Measurements from ENCODE around the gene CAPZB. TPM values are rescaled to one million over a fixed set of nuclear protein-coding genes. Genes with fewer than 3 reads are reported as not detected.
A peak's percentile ranks its signal among the peaks of the same experiment; 100 is the strongest.

Gene CAPZB
- total RNA-seq, 2 experiments from 2014 or later = 492 to 518 TPM

DNA sequence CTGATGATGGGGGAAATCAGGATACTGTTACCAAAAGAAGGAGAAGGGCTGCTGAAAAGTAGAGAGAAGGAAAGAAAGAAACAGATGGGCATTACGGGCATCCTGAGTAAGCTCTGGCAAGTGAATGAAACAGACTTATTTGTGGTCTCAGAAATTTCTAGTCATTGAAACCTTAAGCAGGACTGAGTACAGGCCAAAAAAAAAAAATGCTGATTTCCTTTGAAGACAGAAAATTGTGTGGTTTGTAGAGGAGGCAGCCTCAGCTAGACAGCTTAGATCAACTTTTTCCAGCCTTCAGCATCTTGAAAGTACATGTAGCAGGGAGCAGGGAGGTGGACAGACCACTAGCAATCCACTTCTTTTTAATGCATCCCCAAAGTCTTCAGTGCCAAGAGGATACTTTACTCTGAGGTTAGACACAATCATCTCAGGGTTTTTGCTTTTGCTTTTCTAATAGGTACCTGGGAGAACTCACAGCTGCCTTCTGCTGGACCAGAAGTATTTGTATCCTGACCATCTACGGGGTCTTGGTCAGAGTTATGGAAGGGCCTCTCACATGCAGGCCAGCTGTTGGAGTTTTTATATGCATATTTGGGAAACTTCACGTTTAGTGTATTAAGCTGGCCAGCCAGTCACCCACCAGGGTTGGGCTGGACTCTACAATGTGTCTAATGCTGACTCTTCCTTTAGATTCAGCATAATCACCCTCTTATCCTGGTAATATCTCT is 10.6 kb upstream of the CAPZB start:
- CTCF ChIA-PET = interaction anchor here (0.6 to 1.3 kb wide), 4 partner anchors 8 to 156 kb away, joined by 3 to 5 read pairs (median 4); no protein-coding TSS in a partner anchor
- POLR2A ChIA-PET = interaction anchor here (0.8 kb wide), 1 partner anchor 59 kb away, joined by 4 read pairs; no protein-coding TSS in a partner anchor
- Mint-ChIP-seq H3K4me1 (ENCODE audit: low read depth) (peaks cover 12% of the 10 kb centered on the region), H3K9me3 (ENCODE audit: insufficient read depth) (no peaks in the 10 kb centered on the region), H3K36me3 (ENCODE audit: low read depth) (peaks cover 3% of the 10 kb centered on the region), H3K27ac (no peak overlapping the region), H3K27me3 (ENCODE audit: low read depth) (no peaks in the 10 kb centered on the region), H3K4me3 (no peak overlapping the region)
- no peak for ATAC-seq
- no peak for DNase-seq

DNA sequence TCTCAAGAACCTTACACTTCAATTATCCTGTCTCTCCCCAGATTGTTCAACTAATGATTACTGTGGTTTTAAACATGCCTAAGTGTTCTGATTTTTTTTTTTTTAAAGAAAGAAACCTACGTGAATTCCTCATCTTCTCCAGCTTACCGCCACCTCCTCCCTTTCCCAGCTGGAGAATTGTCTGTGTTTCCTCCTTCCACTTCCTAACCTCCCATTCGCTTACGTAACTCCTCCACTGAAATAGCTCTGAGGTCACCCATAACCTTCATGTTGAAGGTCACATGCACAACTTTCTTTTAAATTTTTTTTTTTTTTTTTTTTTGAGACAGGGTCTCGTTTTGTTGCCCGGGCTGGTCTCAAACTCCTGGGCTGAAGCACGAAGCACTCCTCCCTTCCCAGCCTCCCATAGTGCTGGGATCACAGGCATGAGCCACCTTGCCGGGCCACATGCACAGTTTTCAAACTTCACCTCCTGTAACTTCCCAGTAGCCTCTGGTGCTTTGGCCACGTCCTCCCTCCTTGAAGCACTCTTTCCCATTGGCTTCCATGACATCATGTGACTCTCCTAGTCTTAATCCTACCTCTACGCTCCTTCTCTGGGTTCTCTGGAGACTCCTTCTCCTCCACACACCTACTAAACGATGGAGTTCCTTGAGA is 9.8 kb upstream of the CAPZB start:
- CTCF ChIA-PET = interaction anchor here (1.2 to 1.5 kb wide), 4 partner anchors 8 to 87 kb away, joined by 3 to 5 read pairs (median 4); no protein-coding TSS in a partner anchor
- POLR2A ChIA-PET = interaction anchor here (0.8 kb wide), 1 partner anchor 58 kb away, joined by 4 read pairs; no protein-coding TSS in a partner anchor
- no peaks in the 10 kb centered on the region for H3K9me3 Mint-ChIP-seq (ENCODE audit: insufficient read depth)
- DNase-seq = no peak
- H3K36me3 Mint-ChIP-seq (ENCODE audit: low read depth) = peaks cover 5% of the 10 kb centered on the region
- H3K4me1 Mint-ChIP-seq (ENCODE audit: low read depth) = peaks cover 12% of the 10 kb centered on the region
- H3K27ac Mint-ChIP-seq = no peak overlapping the region
- ATAC-seq = no peak
- no peaks in the 10 kb centered on the region for H3K27me3 Mint-ChIP-seq (ENCODE audit: low read depth)
- H3K4me3 Mint-ChIP-seq = no peak overlapping the region

DNA sequence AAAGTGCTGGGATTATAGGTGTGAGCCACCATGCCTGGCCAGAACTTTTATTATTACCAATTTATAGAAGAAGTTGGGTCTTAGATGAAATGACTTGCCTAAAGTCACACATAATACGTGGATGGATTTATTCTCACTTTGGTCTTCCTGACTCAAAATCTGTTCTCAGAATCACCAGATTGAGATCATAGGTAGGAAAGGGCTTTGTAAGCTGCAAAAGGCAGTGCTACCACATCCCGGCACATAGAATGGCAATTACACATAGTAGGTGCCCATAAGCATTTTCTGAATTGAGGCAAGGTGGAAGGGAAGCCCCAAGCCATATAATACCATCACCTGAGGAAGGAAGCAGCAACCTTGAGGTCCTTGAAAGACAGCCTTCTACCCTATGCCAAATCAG is 8.2 kb upstream of the CAPZB start:
- ATAC-seq (no peak), DNase-seq (no peak)
- Mint-ChIP-seq H3K27me3 (ENCODE audit: low read depth) (no peaks in the 10 kb centered on the region), H3K4me1 (ENCODE audit: low read depth) (peaks cover 12% of the 10 kb centered on the region), H3K27ac (no peak overlapping the region), H3K4me3 (no peak overlapping the region), H3K9me3 (ENCODE audit: insufficient read depth) (no peaks in the 10 kb centered on the region), H3K36me3 (ENCODE audit: low read depth) (peaks cover 4% of the 10 kb centered on the region)
- POLR2A ChIA-PET = no interaction called here
- CTCF ChIA-PET = interaction anchor here (1.1 to 1.9 kb wide), 4 partner anchors 89 to 168 kb away, joined by 4 to 5 read pairs (median 4); no protein-coding TSS in a partner anchor

DNA sequence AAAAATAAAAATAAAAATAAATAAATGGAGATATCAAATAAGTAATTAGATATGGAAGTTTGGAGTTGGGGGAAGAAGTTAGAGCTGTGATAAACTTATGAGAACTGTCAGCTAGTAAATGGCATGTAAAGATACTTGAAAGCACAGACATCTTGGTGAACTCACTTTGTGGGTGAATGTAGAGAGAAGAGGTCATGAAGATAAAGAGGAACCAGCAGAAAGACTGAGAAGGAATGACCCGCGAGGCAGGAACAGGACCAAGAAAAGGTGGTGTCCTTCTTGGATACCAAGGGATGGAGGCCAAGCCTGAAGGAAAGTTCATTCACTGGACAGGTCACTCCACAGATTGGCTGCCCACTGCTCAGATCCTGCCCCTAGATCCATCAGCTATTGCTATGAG is 4.7 kb upstream of the CAPZB start:
- H3K9me3 Mint-ChIP-seq (ENCODE audit: insufficient read depth) = no peaks in the 10 kb centered on the region
- H3K27ac Mint-ChIP-seq = no peak overlapping the region
- peaks cover 4% of the 10 kb centered on the region for H3K36me3 Mint-ChIP-seq (ENCODE audit: low read depth)
- ATAC-seq (no peak), DNase-seq (no peak)
- ChIA-PET CTCF (interaction anchor here (1.8 kb wide), 1 partner anchor 109 kb away, joined by 4 read pairs; no protein-coding TSS in a partner anchor), POLR2A (no interaction called here)
- peaks cover 20% of the 10 kb centered on the region for H3K4me1 Mint-ChIP-seq (ENCODE audit: low read depth)
- no peaks in the 10 kb centered on the region for H3K27me3 Mint-ChIP-seq (ENCODE audit: low read depth)
- H3K4me3 Mint-ChIP-seq = no peak overlapping the region

DNA sequence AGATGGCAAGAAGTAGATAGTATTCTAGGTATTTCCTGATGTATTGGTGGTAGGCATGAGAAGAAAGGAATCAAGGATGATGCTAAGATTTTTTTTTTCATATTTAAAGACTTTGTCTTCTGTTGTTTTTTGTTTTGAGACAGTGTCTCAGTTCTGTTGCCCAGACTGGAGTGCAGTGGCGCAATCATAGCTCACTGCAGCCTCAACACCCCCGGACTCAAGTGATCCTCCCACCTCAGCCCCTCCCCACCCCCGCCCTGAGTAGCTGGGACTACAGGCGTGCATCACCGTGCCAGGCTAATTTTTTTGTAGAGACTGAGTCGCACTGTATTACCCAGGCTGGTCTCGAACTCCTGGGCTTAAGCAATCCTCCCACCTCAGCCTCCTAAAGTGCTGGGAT is 2.8 kb upstream of the CAPZB start:
- DNase-seq = no peak
- Mint-ChIP-seq H3K27ac (peak overlapping the region; percentile 53), H3K36me3 (ENCODE audit: low read depth) (peaks cover 19% of the 10 kb centered on the region), H3K9me3 (ENCODE audit: insufficient read depth) (no peaks in the 10 kb centered on the region), H3K27me3 (ENCODE audit: low read depth) (no peaks in the 10 kb centered on the region), H3K4me1 (ENCODE audit: low read depth) (peaks cover 29% of the 10 kb centered on the region), H3K4me3 (no peak overlapping the region)
- ATAC-seq = no peak
- POLR2A ChIA-PET = interaction anchor here (0.5 to 13.1 kb wide), 5 partner anchors 11 to 150 kb away, joined by 3 to 194 read pairs (median 4); a partner anchor contains a TSS
- CTCF ChIA-PET = interaction anchor here (0.8 to 3.4 kb wide), 20 partner anchors 10 to 166 kb away, joined by 3 to 54 read pairs (median 6); a partner anchor contains a TSS

DNA sequence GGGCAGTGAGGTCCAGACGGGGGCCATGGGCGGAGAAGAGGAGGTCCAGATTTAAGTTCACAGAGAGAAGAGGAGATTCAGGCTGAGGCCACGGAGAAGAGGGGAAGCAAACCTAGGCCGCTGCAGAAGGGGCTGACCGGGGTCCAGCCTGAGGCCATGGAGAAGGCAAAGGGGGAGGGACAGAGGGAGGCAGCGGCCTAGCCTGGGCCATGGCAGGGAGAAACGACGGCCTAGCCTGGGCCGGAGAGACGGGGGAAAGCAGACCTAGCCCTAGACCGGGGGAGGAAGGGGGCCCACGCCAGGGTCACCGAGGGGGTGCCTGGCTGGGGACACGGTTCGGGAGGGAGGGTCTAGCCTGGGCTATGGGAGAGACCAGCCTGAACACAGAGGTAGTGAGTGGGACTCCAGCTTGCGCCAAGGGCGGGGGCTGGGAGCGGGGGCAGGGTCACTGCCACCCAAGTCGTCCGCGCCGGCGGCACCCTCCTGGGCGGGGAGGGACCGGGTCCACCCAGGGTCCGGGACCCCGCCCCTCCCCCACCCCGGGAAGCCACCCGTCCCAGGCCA is 459 bp downstream of the CAPZB start:
- Mint-ChIP-seq H3K9me3 (ENCODE audit: insufficient read depth) (no peaks in the 10 kb centered on the region), H3K36me3 (ENCODE audit: low read depth) (peaks cover 34% of the 10 kb centered on the region), H3K4me1 (ENCODE audit: low read depth) (peaks cover 62% of the 10 kb centered on the region), H3K27ac (peak overlapping the region; percentile 92), H3K4me3 (peak overlapping the region; percentile 95), H3K27me3 (ENCODE audit: low read depth) (no peaks in the 10 kb centered on the region)
- peak; percentile 6 for ATAC-seq
- ChIA-PET POLR2A (interaction anchor here (0.8 to 13.1 kb wide), 7 partner anchors 8 to 114 kb away, joined by 3 to 194 read pairs (median 6); a partner anchor contains a TSS), CTCF (interaction anchor here (1.0 to 3.4 kb wide), 3 partner anchors 7 to 231 kb away, joined by 3 to 20 read pairs (median 3); no protein-coding TSS in a partner anchor)
- DNase-seq = no peak

DNA sequence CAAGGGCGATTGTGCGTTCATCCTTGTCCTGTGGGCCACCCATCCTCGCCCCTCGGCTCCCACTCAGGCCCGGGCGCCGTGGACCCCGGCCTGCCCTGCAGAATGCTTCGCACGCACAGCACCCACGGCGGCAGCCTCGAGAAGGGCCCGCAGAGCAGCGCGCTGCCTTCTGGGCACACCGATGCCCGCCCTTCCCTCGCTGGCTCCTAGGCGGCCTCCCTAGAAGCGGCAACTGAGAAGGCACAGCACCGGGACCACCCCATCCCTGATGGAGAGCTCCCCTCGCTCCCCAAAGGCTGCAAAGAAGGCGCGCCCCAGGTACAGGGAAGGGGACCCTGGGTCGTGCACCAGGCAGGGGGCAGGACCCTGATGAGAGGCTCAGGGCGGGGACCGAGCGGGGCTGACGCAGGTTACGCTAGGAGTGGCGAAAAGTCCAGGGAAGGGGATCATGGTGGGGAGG is 971 bp downstream of the CAPZB start:
- ChIA-PET CTCF (interaction anchor here (1.0 to 1.4 kb wide), 3 partner anchors 45 to 232 kb away, joined by 3 read pairs; no protein-coding TSS in a partner anchor), POLR2A (interaction anchor here (1.0 to 13.1 kb wide), 6 partner anchors 16 to 115 kb away, joined by 3 to 194 read pairs (median 6); no protein-coding TSS in a partner anchor)
- Mint-ChIP-seq H3K36me3 (ENCODE audit: low read depth) (peaks cover 39% of the 10 kb centered on the region), H3K4me3 (peak overlapping the region; percentile 95), H3K27me3 (ENCODE audit: low read depth) (no peaks in the 10 kb centered on the region), H3K27ac (peak overlapping the region; percentile 92), H3K9me3 (ENCODE audit: insufficient read depth) (no peaks in the 10 kb centered on the region), H3K4me1 (ENCODE audit: low read depth) (peaks cover 67% of the 10 kb centered on the region)
- ATAC-seq = no peak
- no peak for DNase-seq

DNA sequence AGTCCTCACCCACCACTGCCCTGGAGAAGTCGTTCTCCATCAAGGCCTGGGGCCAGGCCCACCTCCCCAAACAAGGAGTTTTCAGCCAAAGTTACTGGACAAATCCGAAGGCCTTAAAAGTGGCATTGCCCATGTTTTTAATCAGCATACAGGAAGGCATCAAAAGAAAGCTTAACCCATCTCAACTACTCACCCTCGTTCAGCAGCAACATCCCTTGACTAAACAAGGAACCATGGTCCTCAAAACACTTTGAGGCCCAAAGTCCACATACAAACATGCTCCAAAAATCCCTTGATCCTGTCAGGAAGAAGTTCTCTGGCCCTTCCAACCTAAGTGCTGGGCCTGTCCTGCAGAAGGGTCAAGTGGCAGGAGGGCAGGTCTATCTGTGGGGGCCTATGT is 1.6 kb downstream of the CAPZB start:
- Mint-ChIP-seq H3K36me3 (ENCODE audit: low read depth) (peaks cover 41% of the 10 kb centered on the region), H3K27me3 (ENCODE audit: low read depth) (no peaks in the 10 kb centered on the region), H3K4me3 (peak overlapping the region; percentile 95), H3K27ac (peak overlapping the region; percentile 92), H3K4me1 (ENCODE audit: low read depth) (peaks cover 74% of the 10 kb centered on the region), H3K9me3 (ENCODE audit: insufficient read depth) (no peaks in the 10 kb centered on the region)
- POLR2A ChIA-PET = interaction anchor here (1.0 to 13.1 kb wide), 7 partner anchors 15 to 116 kb away, joined by 3 to 194 read pairs (median 6); no protein-coding TSS in a partner anchor
- ATAC-seq = no peak
- no peak for DNase-seq
- CTCF ChIA-PET = interaction anchor here (0.7 to 2.4 kb wide), 8 partner anchors 14 to 170 kb away, joined by 3 to 13 read pairs (median 5); no protein-coding TSS in a partner anchor

DNA sequence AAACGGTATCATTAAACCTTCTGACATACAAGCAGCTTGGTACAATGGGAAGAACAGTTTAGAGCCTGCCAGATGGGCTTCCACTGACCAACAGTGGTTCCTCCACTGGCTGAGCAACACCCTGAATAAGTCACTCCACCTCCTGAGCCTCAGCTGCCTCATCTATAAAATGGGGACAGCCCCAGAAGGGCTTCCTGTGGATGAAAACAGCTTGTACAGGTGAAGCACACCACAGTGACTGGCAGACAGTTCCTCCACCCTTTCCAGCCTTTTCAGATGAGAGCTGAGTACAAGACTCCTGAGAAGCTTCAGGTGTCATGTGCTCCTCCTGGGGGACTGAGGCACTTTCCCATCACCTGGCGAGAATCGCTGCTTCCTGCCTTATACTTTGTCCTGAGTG is 2.1 kb downstream of the CAPZB start:
- H3K27me3 Mint-ChIP-seq (ENCODE audit: low read depth) = no peaks in the 10 kb centered on the region
- H3K27ac Mint-ChIP-seq = peak overlapping the region; percentile 92
- H3K36me3 Mint-ChIP-seq (ENCODE audit: low read depth) = peaks cover 45% of the 10 kb centered on the region
- POLR2A ChIA-PET = interaction anchor here (1.0 to 13.1 kb wide), 7 partner anchors 15 to 116 kb away, joined by 3 to 194 read pairs (median 6); no protein-coding TSS in a partner anchor
- DNase-seq = peak; percentile 54
- no peak for ATAC-seq
- H3K9me3 Mint-ChIP-seq (ENCODE audit: insufficient read depth) = no peaks in the 10 kb centered on the region
- CTCF ChIA-PET = interaction anchor here (0.6 to 2.4 kb wide), 12 partner anchors 10 to 231 kb away, joined by 3 to 13 read pairs (median 4); partner anchors contain the start of gene MRTO4
- peak overlapping the region; percentile 95 for H3K4me3 Mint-ChIP-seq
- peaks cover 75% of the 10 kb centered on the region for H3K4me1 Mint-ChIP-seq (ENCODE audit: low read depth)

DNA sequence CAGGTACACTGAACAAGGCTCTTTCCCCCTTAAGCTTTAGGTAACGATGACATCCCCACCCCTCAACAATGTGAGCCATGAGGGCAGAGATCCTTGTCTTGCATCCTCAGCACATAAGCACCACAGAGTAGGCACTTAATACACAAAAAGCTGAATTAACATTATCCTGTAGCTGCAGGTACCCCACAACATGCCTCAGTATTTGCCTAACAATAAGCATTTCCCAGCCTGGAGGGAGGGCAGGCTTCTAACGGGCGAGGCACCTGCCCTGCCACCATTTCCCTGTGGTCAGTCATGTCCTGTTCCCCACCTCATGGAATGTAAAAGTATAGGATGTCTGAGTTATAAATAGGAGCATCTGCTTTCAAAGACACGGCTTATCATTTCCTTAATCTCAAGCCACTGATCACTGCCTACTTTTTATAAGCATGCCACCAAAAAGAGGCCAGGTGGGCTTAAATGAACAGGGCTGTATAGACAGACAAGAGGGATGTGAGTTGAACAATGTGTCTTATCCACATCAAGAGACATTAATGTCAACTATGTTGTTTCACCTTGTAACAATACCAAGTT is 3.4 kb downstream of the CAPZB start:
- H3K9me3 Mint-ChIP-seq (ENCODE audit: insufficient read depth) = no peaks in the 10 kb centered on the region
- peaks cover 53% of the 10 kb centered on the region for H3K36me3 Mint-ChIP-seq (ENCODE audit: low read depth)
- H3K4me3 Mint-ChIP-seq = no peak overlapping the region

More for the DNA sequence above, 3.4 kb downstream of the CAPZB start:
- ChIA-PET CTCF (interaction anchor here (1.0 to 2.4 kb wide), 6 partner anchors 8 to 230 kb away, joined by 3 to 13 read pairs (median 4); partner anchors contain the start of gene MRTO4), POLR2A (interaction anchor here (0.7 to 13.1 kb wide), 2 partner anchors 13 to 896 kb away, joined by 3 to 194 read pairs; no protein-coding TSS in a partner anchor)
- H3K27me3 Mint-ChIP-seq (ENCODE audit: low read depth) = no peaks in the 10 kb centered on the region
- DNase-seq = no peak
- H3K27ac Mint-ChIP-seq = no peak overlapping the region
- no peak for ATAC-seq
- H3K4me1 Mint-ChIP-seq (ENCODE audit: low read depth) = peaks cover 77% of the 10 kb centered on the region
